ENCODE results near the gene HDC. TPM values are rescaled to one million over a fixed set of nuclear protein-coding genes. Genes with fewer than 3 reads are reported as not detected.

Gene HDC
- 1.00 TPM for total RNA-seq
- long read RNA-seq, partial matches to known transcripts = 0 of 2 reads
- long read RNA-seq, other reads (novel, unspliced or antisense) = 2 of 2 reads

GRCh38 chr15:50265620-50266019 lies at the start of gene HDC:
Gene HDC, minus strand, starts transcription at chr15:50265726. Its CDS starts 103 bp downstream, at chr15:50265623.
- DNase-seq (ENCODE audit: low spot score) = no peak
- intact Hi-C loops (cut with DNase I) = no loop called here

GRCh38 chr15:50312636-50313035 lies 47.1 kb upstream of the HDC start:
- intact Hi-C loops (cut with DNase I) = no loop called here
- DNase-seq (ENCODE audit: low spot score) = no peak

- DNase-seq (ENCODE audit: low spot score) = no peak
- intact Hi-C loops (cut with DNase I) = no loop called here
These were observed 42.3 kb upstream of the HDC start for GRCh38 chr15:50307799-50308198.

- intact Hi-C loops (cut with DNase I) = no loop called here
- DNase-seq (ENCODE audit: low spot score) = no peak
These were observed 39.3 kb upstream of the HDC start for GRCh38 chr15:50304836-50305235.

GRCh38 chr15:50302581-50302980 lies 37.1 kb upstream of the HDC start:
- no peak for DNase-seq (ENCODE audit: low spot score)
- intact Hi-C loops (cut with DNase I) = no loop called here

GRCh38 chr15:50298340-50298739 lies 32.8 kb upstream of the HDC start:
- intact Hi-C loops (cut with DNase I) = no loop called here
- no peak for DNase-seq (ENCODE audit: low spot score)

- DNase-seq (ENCODE audit: low spot score) = no peak
- intact Hi-C loops (cut with DNase I) = no loop called here
These were observed 30.4 kb upstream of the HDC start for GRCh38 chr15:50295966-50296365.

- no peak for DNase-seq (ENCODE audit: low spot score)
- intact Hi-C loops (cut with DNase I) = no loop called here
These were observed 24.2 kb upstream of the HDC start for GRCh38 chr15:50289749-50290148.

- no peak for DNase-seq (ENCODE audit: low spot score)
- intact Hi-C loops (cut with DNase I) = no loop called here
These were observed 22.0 kb upstream of the HDC start for GRCh38 chr15:50287324-50288116.

GRCh38 chr15:50281427-50281826 lies 15.9 kb upstream of the HDC start:
- no peak for DNase-seq (ENCODE audit: low spot score)
- intact Hi-C loops (cut with DNase I) = no loop called here

GRCh38 chr15:50280271-50280670 lies 14.7 kb upstream of the HDC start:
- intact Hi-C loops (cut with DNase I) = no loop called here

GRCh38 chr15:50278496-50278895 lies 13.0 kb upstream of the HDC start:
- intact Hi-C loops (cut with DNase I) = no loop called here

More at GRCh38 chr15:50280271-50280670, 14.7 kb upstream of the HDC start:
- no peak for DNase-seq (ENCODE audit: low spot score)

GRCh38 chr15:50277370-50277769 lies 11.8 kb upstream of the HDC start:
- DNase-seq (ENCODE audit: low spot score) = no peak
- intact Hi-C loops (cut with DNase I) = no loop called here

More at GRCh38 chr15:50278496-50278895, 13.0 kb upstream of the HDC start:
- DNase-seq (ENCODE audit: low spot score) = no peak

GRCh38 chr15:50275908-50276307 lies 10.4 kb upstream of the HDC start:
- no peak for DNase-seq (ENCODE audit: low spot score)
- intact Hi-C loops (cut with DNase I) = no loop called here

- intact Hi-C loops (cut with DNase I) = no loop called here
- no peak for DNase-seq (ENCODE audit: low spot score)
These were observed 9.6 kb upstream of the HDC start for GRCh38 chr15:50275091-50275490.

GRCh38 chr15:50267577-50267976 lies 2.1 kb upstream of the HDC start:
- intact Hi-C loops (cut with DNase I) = no loop called here
- no peak for DNase-seq (ENCODE audit: low spot score)

- DNase-seq (ENCODE audit: low spot score) = no peak
- intact Hi-C loops (cut with DNase I) = no loop called here
These were observed 3.0 kb downstream of the HDC start for GRCh38 chr15:50262533-50262932.

- no peak for DNase-seq (ENCODE audit: low spot score)
These were observed 3.5 kb downstream of the HDC start for GRCh38 chr15:50261981-50262380.

GRCh38 chr15:50260969-50261496 lies 4.5 kb downstream of the HDC start:
- intact Hi-C loops (cut with DNase I) = no loop called here

More at GRCh38 chr15:50261981-50262380, 3.5 kb downstream of the HDC start:
- intact Hi-C loops (cut with DNase I) = no loop called here

GRCh38 chr15:50259276-50259675 lies 6.2 kb downstream of the HDC start:
- no peak for DNase-seq (ENCODE audit: low spot score)
- intact Hi-C loops (cut with DNase I) = no loop called here

More at GRCh38 chr15:50260969-50261496, 4.5 kb downstream of the HDC start:
- no peak for DNase-seq (ENCODE audit: low spot score)

GRCh38 chr15:50257924-50258323 lies 7.6 kb downstream of the HDC start:
- no peak for DNase-seq (ENCODE audit: low spot score)
- intact Hi-C loops (cut with DNase I) = no loop called here
